Activated naive CD4-positive, alpha-beta T cell treated with anti-CD3 and anti-CD28 coated beads for 36 hours (primary cell): ENCODE measurements around the gene MYOZ1. TPM values are rescaled to one million over a fixed set of nuclear protein-coding genes. Genes with fewer than 3 reads are reported as not detected.

ENCODE experiments used
- CTCF ChIA-PET: fragments of 350-600 bp; sonication (Branson Sonifier 250); formaldehyde crosslinking; loops from one replicate; lab custom pipeline; 2021; ENCODE audit warnings: antibody characterized with exemption; lab: Charles Lee
- DNase-seq: peaks from one replicate; pipeline ENCODE4 v3.0.0-alpha.2; 2020
- H3K27ac Mint-ChIP-seq: one replicate; pipeline ENCODE4 v1.8.0; 2021; ENCODE audit warnings: mild to moderate bottlenecking, mixed read lengths
- H3K27me3 Mint-ChIP-seq: one replicate; pipeline ENCODE4 v1.8.0; 2021; ENCODE audit warnings: low read depth, mixed read lengths
- H3K36me3 Mint-ChIP-seq: one replicate; pipeline ENCODE4 v1.8.0; 2021; ENCODE audit warnings: low read depth, mixed read lengths
- H3K4me1 Mint-ChIP-seq: one replicate; pipeline ENCODE4 v1.8.0; 2021; ENCODE audit warnings: low read depth, mixed read lengths
- H3K4me3 Mint-ChIP-seq: one replicate; pipeline ENCODE4 v1.8.0; 2021; ENCODE audit warnings: mild to moderate bottlenecking, moderate library complexity, mixed read lengths
- H3K9me3 Mint-ChIP-seq: one replicate; pipeline ENCODE4 v1.8.0; 2021; ENCODE audit warnings: mixed read lengths
- intact Hi-C: fragments of 100-400 bp; cut with micrococcal nuclease; formaldehyde crosslinking; loops from one replicate; pipeline ENCODE4 v1.15.1; 2023
- total RNA-seq, 2 experiments: library from RNA; stranded (reverse); gene quantifications; one replicate each; pipeline ENCODE4 v1.2.3, GENCODE V29; 2021

The MYOZ1 gene
- total RNA-seq, 2 experiments from 2014 or later = not detected

GRCh38 chr10:73644767-73645166, 3.5 kb upstream of the MYOZ1 start:
- H3K9me3 Mint-ChIP-seq = no peaks in the 10 kb centered on the region
- no peak overlapping the region for H3K4me3 Mint-ChIP-seq
- intact Hi-C loops = loop anchor here (1.0 to 5.0 kb wide), 5 partner anchors 19 to 392 kb away; partner anchors contain the start of genes MRPS16 and USP54
- H3K27ac Mint-ChIP-seq = no peak overlapping the region
- peaks cover 15% of the 10 kb centered on the region for H3K4me1 Mint-ChIP-seq
- no peaks in the 10 kb centered on the region for H3K36me3 Mint-ChIP-seq
- no peak for DNase-seq
- CTCF ChIA-PET = interaction anchor here (0.8 to 7.6 kb wide), 17 partner anchors 13 to 380 kb away, joined by 3 to 114 read pairs (median 4); partner anchors contain the start of gene USP54
- peaks cover 10% of the 10 kb centered on the region for H3K27me3 Mint-ChIP-seq

- no peak overlapping the region for H3K27ac Mint-ChIP-seq
- CTCF ChIA-PET = interaction anchor here (0.6 to 7.6 kb wide), 35 partner anchors 8 to 456 kb away, joined by 3 to 114 read pairs (median 4); partner anchors contain the start of genes SYNPO2L and USP54
- H3K27me3 Mint-ChIP-seq = peaks cover 8% of the 10 kb centered on the region
- no peak overlapping the region for H3K4me3 Mint-ChIP-seq
- peaks cover 15% of the 10 kb centered on the region for H3K4me1 Mint-ChIP-seq
- H3K9me3 Mint-ChIP-seq = no peaks in the 10 kb centered on the region
- peak; percentile 63 for DNase-seq
- no peaks in the 10 kb centered on the region for H3K36me3 Mint-ChIP-seq
- intact Hi-C loops = loop anchor here (1.0 to 5.0 kb wide), 5 partner anchors 19 to 392 kb away; partner anchors contain the start of genes MRPS16 and USP54
Observed at GRCh38 chr10:73644015-73644743, 2.9 kb upstream of the MYOZ1 start.

GRCh38 chr10:73643362-73643761, 2.1 kb upstream of the MYOZ1 start:
- H3K27ac Mint-ChIP-seq = no peak overlapping the region
- intact Hi-C loops = loop anchor here (5.0 kb wide), 1 partner anchor 51 kb away; the partner anchor contains the start of gene USP54
- H3K4me1 Mint-ChIP-seq = peaks cover 15% of the 10 kb centered on the region
- H3K4me3 Mint-ChIP-seq = no peak overlapping the region
- CTCF ChIA-PET = interaction anchor here (0.6 to 7.6 kb wide), 31 partner anchors 8 to 455 kb away, joined by 3 to 114 read pairs (median 4); partner anchors contain the start of genes SYNPO2L and USP54
- H3K27me3 Mint-ChIP-seq = peaks cover 3% of the 10 kb centered on the region
- H3K36me3 Mint-ChIP-seq = no peaks in the 10 kb centered on the region
- no peaks in the 10 kb centered on the region for H3K9me3 Mint-ChIP-seq
- DNase-seq = no peak

GRCh38 chr10:73639286-73639685, 2.0 kb downstream of the MYOZ1 start:
- no peak overlapping the region for H3K27ac Mint-ChIP-seq
- H3K9me3 Mint-ChIP-seq = no peaks in the 10 kb centered on the region
- DNase-seq = no peak
- intact Hi-C loops = no loop called here
- peaks cover 5% of the 10 kb centered on the region for H3K4me1 Mint-ChIP-seq
- no peaks in the 10 kb centered on the region for H3K27me3 Mint-ChIP-seq
- CTCF ChIA-PET = interaction anchor here (0.6 to 0.7 kb wide), 2 partner anchors 109 to 301 kb away, joined by 3 read pairs; no protein-coding TSS in a partner anchor
- H3K4me3 Mint-ChIP-seq = no peak overlapping the region
- H3K36me3 Mint-ChIP-seq = no peaks in the 10 kb centered on the region

- H3K9me3 Mint-ChIP-seq = no peaks in the 10 kb centered on the region
- intact Hi-C loops = no loop called here
Observed at GRCh38 chr10:73635781-73636180, 5.5 kb downstream of the MYOZ1 start.

GRCh38 chr10:73634421-73634820, 6.9 kb downstream of the MYOZ1 start:
- CTCF ChIA-PET = no interaction called here
- intact Hi-C loops = no loop called here
- no peak for DNase-seq
- no peaks in the 10 kb centered on the region for H3K9me3 Mint-ChIP-seq
- H3K27ac Mint-ChIP-seq = no peak overlapping the region
- no peaks in the 10 kb centered on the region for H3K4me1 Mint-ChIP-seq
- H3K27me3 Mint-ChIP-seq = no peaks in the 10 kb centered on the region
- no peak overlapping the region for H3K4me3 Mint-ChIP-seq
- H3K36me3 Mint-ChIP-seq = no peaks in the 10 kb centered on the region

More at GRCh38 chr10:73635781-73636180, 5.5 kb downstream of the MYOZ1 start:
- H3K4me1 Mint-ChIP-seq = no peaks in the 10 kb centered on the region
- H3K36me3 Mint-ChIP-seq = no peaks in the 10 kb centered on the region
- no peak overlapping the region for H3K4me3 Mint-ChIP-seq
- H3K27ac Mint-ChIP-seq = no peak overlapping the region
- no peak for DNase-seq
- CTCF ChIA-PET = interaction anchor here (1.5 kb wide), 1 partner anchor 8 kb away, joined by 5 read pairs; no protein-coding TSS in a partner anchor
- no peaks in the 10 kb centered on the region for H3K27me3 Mint-ChIP-seq

- Mint-ChIP-seq H3K27ac (no peak overlapping the region), H3K4me3 (no peak overlapping the region), H3K27me3 (no peaks in the 10 kb centered on the region), H3K9me3 (no peaks in the 10 kb centered on the region), H3K4me1 (peaks cover 17% of the 10 kb centered on the region), H3K36me3 (peaks cover 3% of the 10 kb centered on the region)
- intact Hi-C loops = loop anchor here (5.0 to 10.0 kb wide), 5 partner anchors 102 to 956 kb away; partner anchors contain the start of genes ANXA7, ECD and FAM149B1
- CTCF ChIA-PET = interaction anchor here (3.4 kb wide), 1 partner anchor 15 kb away, joined by 11 read pairs; no protein-coding TSS in a partner anchor
- no peak for DNase-seq
Observed at GRCh38 chr10:73629165-73629564, 12.1 kb downstream of the MYOZ1 start.

GRCh38 chr10:73628405-73628804, 12.9 kb downstream of the MYOZ1 start:
- Mint-ChIP-seq H3K4me1 (peaks cover 17% of the 10 kb centered on the region), H3K27me3 (no peaks in the 10 kb centered on the region), H3K27ac (no peak overlapping the region), H3K4me3 (no peak overlapping the region), H3K9me3 (no peaks in the 10 kb centered on the region), H3K36me3 (peaks cover 3% of the 10 kb centered on the region)
- CTCF ChIA-PET = interaction anchor here (3.3 kb wide), 1 partner anchor 16 kb away, joined by 19 read pairs; no protein-coding TSS in a partner anchor
- intact Hi-C loops = loop anchor here (5.0 to 10.0 kb wide), 5 partner anchors 101 to 956 kb away; partner anchors contain the start of genes ANXA7, ECD and FAM149B1
- DNase-seq = no peak

GRCh38 chr10:73627300-73627699, 14.0 kb downstream of the MYOZ1 start:
- H3K36me3 Mint-ChIP-seq = peaks cover 3% of the 10 kb centered on the region
- DNase-seq = no peak
- intact Hi-C loops = loop anchor here (5.0 to 10.0 kb wide), 5 partner anchors 100 to 958 kb away; partner anchors contain the start of genes ANXA7, ECD and FAM149B1
- CTCF ChIA-PET = interaction anchor here (1.7 to 3.3 kb wide), 2 partner anchors 17 to 97 kb away, joined by 4 to 19 read pairs; no protein-coding TSS in a partner anchor
- peaks cover 17% of the 10 kb centered on the region for H3K4me1 Mint-ChIP-seq
- H3K9me3 Mint-ChIP-seq = no peaks in the 10 kb centered on the region
- H3K4me3 Mint-ChIP-seq = peak overlapping the region; percentile 99
- no peaks in the 10 kb centered on the region for H3K27me3 Mint-ChIP-seq
- H3K27ac Mint-ChIP-seq = no peak overlapping the region

- peak; percentile 97 for DNase-seq
- Mint-ChIP-seq H3K36me3 (peaks cover 3% of the 10 kb centered on the region), H3K4me1 (peaks cover 17% of the 10 kb centered on the region), H3K27ac (peak overlapping the region; percentile 95), H3K27me3 (no peaks in the 10 kb centered on the region), H3K4me3 (peak overlapping the region; percentile 99), H3K9me3 (no peaks in the 10 kb centered on the region)
- intact Hi-C loops = loop anchor here (1.0 to 10.0 kb wide), 13 partner anchors 18 to 959 kb away; partner anchors contain the start of genes ANXA7, CFAP70, DNAJC9 and ECD
- CTCF ChIA-PET = interaction anchor here (0.7 to 3.3 kb wide), 3 partner anchors 19 to 415 kb away, joined by 3 to 19 read pairs (median 4); no protein-coding TSS in a partner anchor
Observed at GRCh38 chr10:73625884-73626752, 15.2 kb downstream of the MYOZ1 start.
